HG03575 (cell line): ENCODE results near the gene TMEM94.

Experiments
- ATAC-seq: cut with Tn5 transposase; IDR thresholded peaks from one replicate; pipeline ENCODE4 v1.9.1; 2021; ENCODE audit not compliant: unreplicated experiment, insufficient number of reproducible peaks, low FRiP score; ENCODE audit errors: extremely low read depth

Gene TMEM94

GRCh38 chr17:75539967-75540729 lies 83.7 kb downstream of the TMEM94 start:
- ATAC-seq: no peak

- ATAC-seq: no peak
These were observed 84.6 kb downstream of the TMEM94 start for GRCh38 chr17:75540923-75541503.

GRCh38 chr17:75542229-75542628 lies 85.8 kb downstream of the TMEM94 start:
- no peak for ATAC-seq

- ATAC-seq: no peak
These were observed 86.4 kb downstream of the TMEM94 start for GRCh38 chr17:75542728-75543336.

- no peak for ATAC-seq
These were observed 87.8 kb downstream of the TMEM94 start for GRCh38 chr17:75544250-75544649.

GRCh38 chr17:75546181-75546580 lies 89.7 kb downstream of the TMEM94 start:
- no peak for ATAC-seq

- no peak for ATAC-seq
These were observed 90.7 kb downstream of the TMEM94 start for GRCh38 chr17:75547091-75547490.

- no peak for ATAC-seq
These were observed 92.4 kb downstream of the TMEM94 start for GRCh38 chr17:75548813-75549212.
